H1 (cell line): ENCODE measurements around the gene CHST12.

ENCODE experiments used
- CTCF ChIP-seq, 3 experiments: IDR thresholded peaks; 1 replicate in 2 of 3; 2 replicates in 1 of 3; pipeline versions ENCODE4 v1.5.1 to v1.6.1; 2011; ENCODE audit warnings: low read length in 3 of 3, mild to moderate bottlenecking in 3 of 3, inconsistent platforms in 2 of 3, low read depth in 1 of 3, moderate library complexity in 1 of 3; ENCODE audit not compliant: insufficient read depth in 1 of 3; ENCODE audit errors: control extremely low read depth in 1 of 3
- EGR1 ChIP-seq: IDR thresholded peaks from 2 replicates; pipeline ENCODE4 v1.6.1; 2011; ENCODE audit warnings: low read depth, low read length, borderline replicate concordance
- EZH2 ChIP-seq: fragments of 200-600 bp; sonication (generic); IDR thresholded peaks from 2 replicates; pipeline ENCODE4 v1.7.1; 2012; ENCODE audit warnings: low read depth, mild to moderate bottlenecking, moderate library complexity, low read length, inconsistent platforms; ENCODE audit not compliant: severe bottlenecking
- FOSL1 ChIP-seq: IDR thresholded peaks from 2 replicates; pipeline ENCODE4 v1.6.1; 2011; ENCODE audit warnings: mild to moderate bottlenecking, low read depth, low read length, moderate library complexity; ENCODE audit not compliant: insufficient read depth
- PHF8 ChIP-seq: fragments of 200-600 bp; sonication (generic); conservative IDR thresholded peaks from 2 replicates; pipeline ENCODE4 v1.7.1; 2012; ENCODE audit warnings: low read depth, mild to moderate bottlenecking, inconsistent platforms, low read length, moderate library complexity
- POLR2A ChIP-seq, 2 experiments: IDR thresholded peaks; 1 replicate in 1 of 2; 2 replicates in 1 of 2; pipeline ENCODE4 v1.6.1; 2011; ENCODE audit warnings: low read depth in 2 of 2, low read length in 2 of 2, mild to moderate bottlenecking in 2 of 2; ENCODE audit errors: control extremely low read depth in 1 of 2
- RFX5 ChIP-seq: IDR thresholded peaks from 2 replicates; pipeline ENCODE4 v1.6.1; 2011; ENCODE audit warnings: low read depth, low read length, improper control_type of control experiment, borderline replicate concordance
- SIN3A ChIP-seq, 2 experiments: IDR thresholded peaks in 1 of 2; conservative IDR thresholded peaks in 1 of 2; 2 replicates each; pipeline ENCODE4 v1.6.1; 2011 to 2012; ENCODE audit warnings: low read length in 2 of 2, improper control_type of control experiment in 1 of 2, low read depth in 1 of 2, mild to moderate bottlenecking in 1 of 2
- SIRT6 ChIP-seq: IDR thresholded peaks from one replicate; pipeline ENCODE4 v1.7.1; 2012; ENCODE audit warnings: low read length, inconsistent platforms
- TAF1 ChIP-seq: IDR thresholded peaks from 2 replicates; pipeline ENCODE4 v1.6.1; 2011; ENCODE audit warnings: mild to moderate bottlenecking, low read depth, low read length
- ZNF274 ChIP-seq: IDR thresholded peaks from 2 replicates; pipeline ENCODE4 v1.7.0; 2012; ENCODE audit warnings: low read length, borderline replicate concordance; ENCODE audit errors: extremely low read depth

DNA sequence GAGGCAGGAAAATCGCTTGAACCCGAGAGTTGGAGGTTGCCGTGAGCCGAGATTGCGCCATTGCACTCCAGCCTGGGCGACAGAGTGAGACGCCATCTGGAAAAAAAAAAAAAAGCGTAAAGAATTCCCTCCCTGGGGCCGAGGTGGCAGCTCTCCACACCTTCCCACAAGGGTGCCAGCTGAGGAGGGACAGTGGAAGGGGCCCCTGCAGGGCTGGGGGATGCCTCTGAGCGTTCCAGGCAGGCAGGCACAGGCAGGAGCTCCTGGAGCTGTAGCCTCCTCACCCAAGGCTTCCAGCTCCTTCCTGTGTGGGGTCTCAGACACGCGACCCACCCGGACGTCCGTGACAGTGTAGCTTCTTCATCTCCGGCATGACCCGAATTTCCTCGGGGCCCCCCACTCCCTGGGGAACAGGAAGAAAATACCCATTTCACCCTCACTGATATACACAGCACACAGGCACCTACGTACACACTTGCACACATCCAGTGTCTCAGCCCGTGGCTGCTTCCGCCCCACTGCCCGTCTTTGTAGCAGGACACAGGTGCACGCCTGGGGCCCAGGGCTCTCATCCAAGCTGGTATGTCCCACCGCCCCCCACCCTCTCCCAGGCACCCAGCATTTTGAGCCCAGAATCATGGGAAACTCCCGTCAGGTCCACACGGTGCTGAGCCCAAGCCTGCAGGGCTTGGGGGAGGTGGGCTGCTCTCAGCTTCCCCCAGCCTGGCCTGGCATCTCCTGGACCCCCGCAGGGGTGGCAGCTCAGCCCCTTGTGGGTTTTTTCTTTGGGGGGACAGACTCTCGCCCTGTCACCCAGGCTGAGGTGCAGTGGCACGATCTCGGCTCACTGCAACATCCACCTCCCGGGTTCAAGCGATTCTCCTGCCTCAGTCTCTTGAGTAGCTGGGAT is 47.0 kb downstream of the CHST12 start:
- no peak for TF ChIP-seq CTCF (IDR thresholded peaks at IDR 0.05; ENCODE audit: control extremely low read depth in 1 of 3, insufficient read depth in 1 of 3, low read depth in 1 of 3, low read length in 3 of 3)
- TF ChIP-seq SIN3A (conservative IDR thresholded peaks at IDR 0.05 in 1 of 2, IDR thresholded peaks at IDR 0.05 in 1 of 2; ENCODE audit: low read depth in 1 of 2, low read length in 2 of 2) = no peak
- no peak for TF ChIP-seq POLR2A (IDR thresholded peaks at IDR 0.05; ENCODE audit: control extremely low read depth in 1 of 2, low read depth in 2 of 2, low read length in 2 of 2)
- no peak for TF ChIP-seq EZH2
- no peak for TF ChIP-seq RFX5
- TF ChIP-seq FOSL1 = no peak
- no peak for TF ChIP-seq EGR1
- no peak for TF ChIP-seq TAF1
- TF ChIP-seq ZNF274 = no peak
- TF ChIP-seq SIRT6 = no peak
- TF ChIP-seq PHF8 = no peak
